Measurements from ENCODE around the gene C20orf144.
"Not testable (repeated sequence)": the region's sequence is repeated elsewhere in the genome, so short reads cannot be mapped to it uniquely, and the experiment has no call there.

The C20orf144 gene

GRCh38 chr20:33700696-33701441 is 38.7 kb downstream of the C20orf144 start:
- not testable (repeated sequence) for H3K9me3 ChIP-seq (ENCODE audit: control insufficient read depth, low read length); H3K36me3 ChIP-seq (ENCODE audit: control insufficient read depth, insufficient read depth, low read length); H3K27ac ChIP-seq (ENCODE audit: low read depth, low read length, severe bottlenecking); H3K4me1 ChIP-seq (ENCODE audit: control insufficient read depth, insufficient read depth, low read length, poor library complexity, severe bottlenecking); H3K4me3 ChIP-seq (ENCODE audit: extremely low read depth, insufficient read depth, low read length, poor library complexity, severe bottlenecking)
- WGBS, 2 experiments (ENCODE audit: insufficient coverage in 2 of 2): 94% methylated on average over 19 to 34 of the region's 45 CpGs

GRCh38 chr20:33701629-33702450 is 39.7 kb downstream of the C20orf144 start:
- WGBS, 2 experiments (ENCODE audit: insufficient coverage in 2 of 2): 90 to 95% methylated on average over 10 to 13 of the region's 27 CpGs
- no peak overlapping the region for H3K4me3 ChIP-seq (ENCODE audit: extremely low read depth, insufficient read depth, low read length, poor library complexity, severe bottlenecking)
- H3K36me3 ChIP-seq (ENCODE audit: control insufficient read depth, insufficient read depth, low read length): no peaks in the 10 kb centered on the region
- peaks cover 8% of the 10 kb centered on the region for H3K9me3 ChIP-seq (ENCODE audit: control insufficient read depth, low read length)
- H3K4me1 ChIP-seq (ENCODE audit: control insufficient read depth, insufficient read depth, low read length, poor library complexity, severe bottlenecking): peaks cover 6% of the 10 kb centered on the region
- no peak overlapping the region for H3K27ac ChIP-seq (ENCODE audit: low read depth, low read length, severe bottlenecking)

GRCh38 chr20:33702861-33703260 is 40.7 kb downstream of the C20orf144 start:
- Histone ChIP-seq H3K36me3 (ENCODE audit: control insufficient read depth, insufficient read depth, low read length) (no peaks in the 10 kb centered on the region), H3K4me1 (ENCODE audit: control insufficient read depth, insufficient read depth, low read length, poor library complexity, severe bottlenecking) (no peaks in the 10 kb centered on the region), H3K4me3 (ENCODE audit: extremely low read depth, insufficient read depth, low read length, poor library complexity, severe bottlenecking) (no peak overlapping the region), H3K27ac (ENCODE audit: low read depth, low read length, severe bottlenecking) (no peak overlapping the region), H3K9me3 (ENCODE audit: control insufficient read depth, low read length) (peaks cover 8% of the 10 kb centered on the region)
- WGBS, 2 experiments (ENCODE audit: insufficient coverage in 2 of 2): 91 to 96% methylated on average over 5 of the region's 5 CpGs

- Histone ChIP-seq H3K9me3 (ENCODE audit: control insufficient read depth, low read length) (peaks cover 5% of the 10 kb centered on the region), H3K27ac (ENCODE audit: low read depth, low read length, severe bottlenecking) (no peak overlapping the region), H3K36me3 (ENCODE audit: control insufficient read depth, insufficient read depth, low read length) (no peaks in the 10 kb centered on the region), H3K4me1 (ENCODE audit: control insufficient read depth, insufficient read depth, low read length, poor library complexity, severe bottlenecking) (no peaks in the 10 kb centered on the region), H3K4me3 (ENCODE audit: extremely low read depth, insufficient read depth, low read length, poor library complexity, severe bottlenecking) (no peak overlapping the region)
- WGBS, 2 experiments (ENCODE audit: insufficient coverage in 2 of 2): 85 to 90% methylated on average over 2 to 6 of the region's 8 CpGs
Observed at GRCh38 chr20:33703498-33704137, 41.5 kb downstream of the C20orf144 start.

- WGBS, 2 experiments (ENCODE audit: insufficient coverage in 2 of 2): 87 to 96% methylated on average over 8 to 10 of the region's 11 CpGs
- H3K9me3 ChIP-seq (ENCODE audit: control insufficient read depth, low read length): peaks cover 5% of the 10 kb centered on the region
- no peak overlapping the region for H3K27ac ChIP-seq (ENCODE audit: low read depth, low read length, severe bottlenecking)
- no peaks in the 10 kb centered on the region for H3K36me3 ChIP-seq (ENCODE audit: control insufficient read depth, insufficient read depth, low read length)
- H3K4me3 ChIP-seq (ENCODE audit: extremely low read depth, insufficient read depth, low read length, poor library complexity, severe bottlenecking): no peak overlapping the region
- H3K4me1 ChIP-seq (ENCODE audit: control insufficient read depth, insufficient read depth, low read length, poor library complexity, severe bottlenecking): no peaks in the 10 kb centered on the region
Observed at GRCh38 chr20:33704197-33704924, 42.2 kb downstream of the C20orf144 start.

- Histone ChIP-seq H3K36me3 (ENCODE audit: control insufficient read depth, insufficient read depth, low read length) (no peaks in the 10 kb centered on the region), H3K27ac (ENCODE audit: low read depth, low read length, severe bottlenecking) (no peak overlapping the region), H3K9me3 (ENCODE audit: control insufficient read depth, low read length) (peaks cover 5% of the 10 kb centered on the region), H3K4me1 (ENCODE audit: control insufficient read depth, insufficient read depth, low read length, poor library complexity, severe bottlenecking) (no peaks in the 10 kb centered on the region), H3K4me3 (ENCODE audit: extremely low read depth, insufficient read depth, low read length, poor library complexity, severe bottlenecking) (no peak overlapping the region)
- WGBS, 2 experiments (ENCODE audit: insufficient coverage in 2 of 2): 87 to 92% methylated on average over 9 to 11 of the region's 11 CpGs
Observed at GRCh38 chr20:33707668-33708067, 45.5 kb downstream of the C20orf144 start.

GRCh38 chr20:33709398-33709797 is 47.3 kb downstream of the C20orf144 start:
- WGBS, 2 experiments (ENCODE audit: insufficient coverage in 2 of 2): 100% methylated on average over 1 of the region's 2 CpGs; no CpG with 5 or more reads in 1 of the 2 experiments
- H3K4me3 ChIP-seq (ENCODE audit: extremely low read depth, insufficient read depth, low read length, poor library complexity, severe bottlenecking): no peak overlapping the region
- no peaks in the 10 kb centered on the region for H3K36me3 ChIP-seq (ENCODE audit: control insufficient read depth, insufficient read depth, low read length)
- no peaks in the 10 kb centered on the region for H3K4me1 ChIP-seq (ENCODE audit: control insufficient read depth, insufficient read depth, low read length, poor library complexity, severe bottlenecking)
- no peak overlapping the region for H3K27ac ChIP-seq (ENCODE audit: low read depth, low read length, severe bottlenecking)
- H3K9me3 ChIP-seq (ENCODE audit: control insufficient read depth, low read length): no peaks in the 10 kb centered on the region

GRCh38 chr20:33709905-33710541 is 47.9 kb downstream of the C20orf144 start:
- H3K27ac ChIP-seq (ENCODE audit: low read depth, low read length, severe bottlenecking): no peak overlapping the region
- WGBS, 2 experiments (ENCODE audit: insufficient coverage in 2 of 2): 90 to 98% methylated on average over 6 to 9 of the region's 16 CpGs
- no peaks in the 10 kb centered on the region for H3K9me3 ChIP-seq (ENCODE audit: control insufficient read depth, low read length)
- no peak overlapping the region for H3K4me3 ChIP-seq (ENCODE audit: extremely low read depth, insufficient read depth, low read length, poor library complexity, severe bottlenecking)
- no peaks in the 10 kb centered on the region for H3K36me3 ChIP-seq (ENCODE audit: control insufficient read depth, insufficient read depth, low read length)
- H3K4me1 ChIP-seq (ENCODE audit: control insufficient read depth, insufficient read depth, low read length, poor library complexity, severe bottlenecking): no peaks in the 10 kb centered on the region

- no peaks in the 10 kb centered on the region for H3K9me3 ChIP-seq (ENCODE audit: control insufficient read depth, low read length)
- 87% methylated on average over 10 to 12 of the region's 14 CpGs for WGBS, 2 experiments (ENCODE audit: insufficient coverage in 2 of 2)
- H3K4me1 ChIP-seq (ENCODE audit: control insufficient read depth, insufficient read depth, low read length, poor library complexity, severe bottlenecking): no peaks in the 10 kb centered on the region
- no peak overlapping the region for H3K4me3 ChIP-seq (ENCODE audit: extremely low read depth, insufficient read depth, low read length, poor library complexity, severe bottlenecking)
- no peak overlapping the region for H3K27ac ChIP-seq (ENCODE audit: low read depth, low read length, severe bottlenecking)
- H3K36me3 ChIP-seq (ENCODE audit: control insufficient read depth, insufficient read depth, low read length): no peaks in the 10 kb centered on the region
Observed at GRCh38 chr20:33710681-33711445, 48.7 kb downstream of the C20orf144 start.

All from mesodermal cell (in vitro differentiated cells).